ENCODE results near the gene TBL1X.
"Not testable (repeated sequence)": the region's sequence is repeated elsewhere in the genome, so short reads cannot be mapped to it uniquely, and the experiment has no call there.

The TBL1X gene

GRCh38 chrX:9464435-9465371, at the start of gene TBL1X:
TBL1X (plus strand) TSS chrX:9465058; CDS start chrX:9653587, 188,529 bp downstream.
- DNase-seq (ENCODE audit: low read depth in 2 of 2), result peak in 1 of 2 donors; percentile 57

DNA sequence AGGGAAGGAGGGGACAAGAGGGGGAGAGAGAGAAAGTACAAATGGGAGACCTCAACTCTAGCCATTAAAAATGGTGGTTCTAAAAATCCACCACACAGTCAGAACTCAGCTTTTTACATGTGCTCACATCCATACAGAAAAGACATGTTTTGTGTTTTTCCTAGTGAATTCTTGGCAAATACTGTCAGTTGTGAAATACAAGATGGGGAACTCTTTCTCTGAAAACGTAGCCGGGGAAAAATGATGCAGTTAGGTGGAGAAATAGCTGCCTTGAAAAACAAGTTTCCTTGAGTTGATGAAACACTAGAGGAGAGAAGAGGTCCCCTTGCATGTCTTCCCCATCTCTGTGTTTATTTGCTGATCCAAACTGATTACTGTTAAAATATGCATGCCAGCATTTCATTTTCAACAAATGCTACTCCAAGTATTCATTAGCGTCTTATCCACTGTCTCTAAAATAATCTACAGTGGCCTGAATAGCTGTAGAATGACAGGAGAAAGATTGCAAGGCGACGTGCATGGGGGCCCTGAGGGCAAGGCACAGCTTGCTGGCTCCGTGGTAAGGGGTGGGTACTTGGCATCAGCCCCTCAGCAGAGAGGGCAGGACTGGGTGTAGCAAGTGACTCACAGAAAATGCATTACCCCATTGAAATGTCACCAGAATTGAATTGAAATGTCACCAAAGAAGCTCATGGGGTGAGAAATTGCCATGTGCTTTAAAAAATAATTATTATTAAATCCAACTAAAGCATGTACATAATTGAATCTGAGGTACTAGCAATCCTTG, 48.1 kb upstream of the TBL1X start:
- DNase-seq (ENCODE audit: low read depth in 2 of 2), result no peak

- no peak for DNase-seq (ENCODE audit: low read depth in 2 of 2)
Measured at GRCh38 chrX:9418262-9418661, 46.6 kb upstream of the TBL1X start.

GRCh38 chrX:9420275-9421265, 44.3 kb upstream of the TBL1X start:
- no peak for DNase-seq (ENCODE audit: low read depth in 2 of 2)

GRCh38 chrX:9429767-9430166, 35.1 kb upstream of the TBL1X start:
- DNase-seq (ENCODE audit: low read depth in 2 of 2), result no peak

GRCh38 chrX:9430346-9430921, 34.4 kb upstream of the TBL1X start:
- DNase-seq (ENCODE audit: low read depth in 2 of 2), result no peak

- DNase-seq (ENCODE audit: low read depth in 2 of 2), result no peak
Measured at GRCh38 chrX:9431281-9431680, 33.6 kb upstream of the TBL1X start.

DNA sequence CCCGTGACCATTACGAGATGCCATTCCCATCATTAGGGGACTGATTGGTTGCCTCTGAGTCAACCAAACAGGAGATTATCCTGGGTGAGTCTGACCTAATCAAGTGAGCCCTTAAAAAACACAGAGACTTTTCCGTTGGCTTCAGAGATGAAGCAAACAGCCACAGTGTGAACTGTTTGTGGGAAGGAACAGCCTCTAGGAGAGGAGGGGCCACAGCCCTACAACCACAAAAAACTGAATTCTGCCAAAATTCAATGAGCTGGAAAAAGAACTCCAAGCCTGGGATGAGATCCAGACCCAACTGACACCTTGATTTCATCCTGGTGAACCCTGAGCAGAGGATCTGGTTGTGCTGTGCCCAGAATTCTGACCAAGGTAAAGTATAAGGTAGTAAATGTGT, 31.3 kb upstream of the TBL1X start:
- no peak for DNase-seq (ENCODE audit: low read depth in 2 of 2)

GRCh38 chrX:9434051-9434550, 30.8 kb upstream of the TBL1X start:
- DNase-seq (ENCODE audit: low read depth in 2 of 2), result no peak

DNA sequence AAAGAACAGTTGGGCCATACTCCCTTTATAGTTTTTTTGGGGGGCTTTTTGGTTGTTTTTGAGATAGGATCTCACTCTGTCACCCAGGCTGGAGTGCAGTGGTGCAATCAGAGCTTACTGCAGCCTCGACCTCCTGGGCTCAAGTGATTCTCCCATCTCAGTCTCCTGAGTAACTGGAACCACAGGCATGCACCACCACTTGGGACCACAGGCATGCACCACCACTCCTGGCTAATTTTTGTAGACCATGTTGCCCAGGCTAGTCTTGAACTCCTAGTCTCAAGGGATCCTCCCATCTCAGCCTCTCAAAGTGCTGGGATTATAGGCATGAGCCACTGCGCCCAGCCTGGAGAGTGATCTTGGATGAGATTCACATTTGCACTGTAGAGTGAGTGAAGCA, 29.8 kb upstream of the TBL1X start:
- not testable (repeated sequence) for DNase-seq (ENCODE audit: low read depth in 2 of 2)

DNA sequence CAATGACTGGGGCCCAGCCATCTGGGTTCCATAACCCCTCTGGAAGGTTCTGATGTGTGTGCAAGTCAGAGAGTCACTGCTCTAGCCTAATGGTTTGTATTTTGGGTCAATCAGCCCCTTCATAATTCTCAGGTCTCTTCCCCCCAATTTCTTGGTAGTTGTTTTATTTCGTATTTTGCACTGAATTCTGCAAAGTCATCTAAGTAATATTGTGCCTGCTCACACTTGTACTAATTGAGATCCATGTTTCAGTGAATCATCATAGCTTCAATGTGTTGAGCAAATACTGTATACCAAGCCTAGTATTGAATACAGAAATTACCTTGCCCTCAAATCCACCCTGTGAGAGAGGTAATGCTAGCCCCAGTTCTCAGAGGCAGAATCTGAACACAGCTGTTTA, 28.0 kb upstream of the TBL1X start:
- DNase-seq (ENCODE audit: low read depth in 2 of 2), result no peak

DNA sequence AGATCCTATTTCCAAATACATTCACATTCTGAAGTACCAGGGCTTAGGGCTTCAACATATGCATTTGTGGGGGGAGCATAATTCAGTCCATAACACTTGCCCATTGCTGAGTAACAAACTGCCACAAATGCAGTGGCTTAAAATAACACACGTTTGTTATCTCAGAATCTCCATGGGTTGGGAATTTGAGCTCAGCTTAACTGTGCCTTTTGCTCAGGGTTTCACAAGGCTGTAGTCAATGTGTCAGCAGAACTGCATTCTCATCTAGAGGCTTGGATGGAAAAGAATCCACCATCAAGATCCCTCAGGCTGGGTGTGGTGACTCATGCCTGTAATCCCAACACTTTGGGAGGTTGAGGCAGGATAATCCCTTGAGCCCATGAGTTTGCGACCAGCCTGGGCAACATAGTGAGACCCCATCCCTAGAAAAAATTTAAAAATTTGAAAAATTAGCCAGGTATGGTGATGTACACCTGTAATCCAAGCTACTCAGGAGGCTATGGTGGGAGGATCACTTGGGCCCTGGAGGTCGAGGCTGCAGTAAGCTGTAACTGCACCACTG, 25.8 kb upstream of the TBL1X start:
- DNase-seq (ENCODE audit: low read depth in 2 of 2), result no peak

DNA sequence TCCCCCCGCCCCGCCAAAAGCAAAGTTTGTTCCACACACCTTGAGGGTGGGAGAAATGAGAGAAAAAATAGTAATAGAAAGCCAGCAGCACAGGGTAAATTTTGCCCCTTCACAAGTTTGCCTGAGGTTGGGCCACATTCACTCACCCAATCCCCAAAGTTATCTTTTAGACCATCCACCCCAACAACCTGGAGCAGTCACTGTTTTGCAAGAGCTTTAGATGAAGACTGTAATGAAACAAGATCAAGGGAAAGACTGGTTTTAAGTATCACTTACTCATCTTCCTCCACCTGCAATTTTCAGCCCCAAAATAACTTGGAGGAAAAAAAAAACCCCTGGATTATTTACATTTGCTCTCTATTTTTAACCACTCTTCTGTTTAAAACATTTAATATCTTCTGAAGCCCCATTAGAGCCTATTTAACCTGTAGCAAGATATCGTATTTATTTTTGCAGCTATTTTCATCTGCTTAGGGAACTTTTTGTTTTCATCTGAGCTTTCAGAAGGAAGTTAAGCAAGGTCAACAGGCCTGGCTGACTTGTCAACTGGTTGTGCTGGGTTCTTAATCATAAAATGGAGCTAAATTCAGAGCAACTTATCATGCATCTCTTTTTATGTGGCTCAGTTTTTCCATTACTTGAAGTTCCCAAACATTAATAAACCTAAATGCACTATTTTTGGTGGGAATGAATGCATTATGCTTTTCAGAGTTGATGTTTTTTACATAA, 24.6 kb upstream of the TBL1X start:
- DNase-seq (ENCODE audit: low read depth in 2 of 2), result no peak

- DNase-seq (ENCODE audit: low read depth in 2 of 2), result no peak
Measured at GRCh38 chrX:9442056-9442455, 22.8 kb upstream of the TBL1X start.

GRCh38 chrX:9443327-9443726, 21.5 kb upstream of the TBL1X start:
- no peak for DNase-seq (ENCODE audit: low read depth in 2 of 2)

- DNase-seq (ENCODE audit: low read depth in 2 of 2), result no peak
Measured at GRCh38 chrX:9447906-9448305, 17.0 kb upstream of the TBL1X start.

DNA sequence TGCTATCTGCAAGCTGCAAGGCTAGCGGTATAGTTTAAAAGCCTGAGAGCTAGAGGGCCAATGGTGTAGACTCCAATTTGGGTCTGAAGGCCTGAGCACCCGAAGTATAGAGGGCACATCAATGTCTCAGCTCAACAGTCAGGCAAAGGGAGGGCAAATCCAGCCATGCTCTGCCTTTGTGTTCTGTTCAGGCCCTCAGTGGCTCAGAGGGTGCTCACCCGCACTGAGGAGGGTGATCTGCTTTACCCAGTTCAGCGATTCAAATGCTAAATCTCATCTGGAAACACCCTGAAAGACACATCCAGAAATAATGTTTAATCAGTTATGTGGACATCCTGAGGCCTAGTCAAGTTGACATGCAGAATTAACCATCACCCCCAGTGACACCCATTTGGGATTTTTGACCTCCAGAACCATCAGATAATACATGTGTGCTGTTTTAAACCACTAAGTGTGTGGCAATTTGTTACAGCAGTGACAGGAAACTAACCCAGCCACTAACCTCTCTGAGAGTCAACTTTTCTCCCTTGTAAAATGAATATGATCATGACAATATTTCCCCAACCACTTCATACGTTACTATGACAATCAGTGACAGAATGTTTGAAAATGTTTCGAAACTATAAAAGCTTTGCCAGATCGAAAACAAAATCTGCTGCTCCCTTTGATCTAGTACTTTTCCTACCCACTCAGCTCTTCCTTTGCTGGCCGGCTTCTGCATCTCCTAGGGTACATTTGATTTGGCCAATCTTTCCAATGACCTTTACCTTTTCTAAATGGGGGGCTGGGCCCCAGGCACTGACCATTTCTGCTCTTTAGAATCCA, 8.4 kb upstream of the TBL1X start:
- no peak for DNase-seq (ENCODE audit: low read depth in 2 of 2)

DNA sequence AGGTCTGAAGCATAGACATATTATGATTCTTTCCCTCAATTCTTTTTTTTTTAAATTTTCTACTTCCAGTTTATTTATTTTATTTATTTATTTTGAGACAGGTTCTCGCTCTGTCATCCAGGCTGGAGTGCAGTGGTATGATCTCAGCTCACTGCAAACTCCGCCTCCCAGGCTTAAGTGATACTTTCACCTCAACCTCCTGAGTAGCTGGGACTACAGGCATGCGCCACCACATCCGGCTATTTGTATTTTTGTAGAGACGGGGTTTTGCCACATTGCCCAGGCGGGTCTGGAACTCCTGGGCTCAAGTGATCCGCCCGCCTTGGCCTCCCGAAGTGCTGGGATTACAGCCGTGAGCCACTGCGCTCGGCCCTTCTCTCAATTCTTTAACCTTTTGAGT, 6.8 kb upstream of the TBL1X start:
- not testable (repeated sequence) for DNase-seq (ENCODE audit: low read depth in 2 of 2)

GRCh38 chrX:9458516-9459078, 6.3 kb upstream of the TBL1X start:
- no peak for DNase-seq (ENCODE audit: low read depth in 2 of 2)

All from stimulated activated CD8-positive, alpha-beta memory T cell treated with anti-CD3 and anti-CD28 coated beads, Interleukin-15, amount 100 ng/mL, for 48 hours (primary cell).